ENCODE data around the gene CCDC167. TPM values are rescaled to one million over a fixed set of nuclear protein-coding genes. Genes with fewer than 3 reads are reported as not detected.
A peak's percentile ranks its signal among the peaks of the same experiment; 100 is the strongest.

CCDC167 gene
- total and polyA plus RNA-seq, 12 donors: 17.5 to 103 (median 24.2) TPM

DNA sequence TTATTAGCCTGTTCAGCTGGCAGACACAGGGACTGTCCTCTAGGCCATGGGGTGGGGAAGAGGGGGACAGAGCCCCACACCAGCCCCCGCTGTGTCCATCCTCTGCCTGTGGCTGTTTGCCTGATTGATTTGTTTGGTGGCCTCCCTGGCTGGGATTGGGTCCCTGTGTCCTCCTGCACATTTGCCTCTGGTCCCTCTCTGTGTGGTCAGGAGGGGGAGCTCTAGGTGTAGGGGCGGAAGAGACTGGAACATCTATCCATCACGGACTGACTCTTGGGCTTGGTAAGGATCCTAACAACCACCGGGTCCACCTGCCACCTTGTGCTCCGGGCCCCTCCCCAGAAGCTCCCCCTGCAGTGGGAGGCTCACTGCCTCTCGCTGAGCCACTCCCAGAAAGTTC lies 38.4 kb upstream of the CCDC167 start:
- DNase-seq (no peak), ATAC-seq (no peak)
- peaks cover 0 to 53% (median 41%) of the 10 kb centered on the region in 7 donors for H3K27me3 ChIP-seq
- no peaks in the 10 kb centered on the region for H3K36me3 ChIP-seq
- H3K4me1 ChIP-seq: peaks cover 10 to 21% (median 15%) of the 10 kb centered on the region in 9 donors
- WGBS, 2 donors: 79 to 83% methylated on average over 6 of the region's 6 CpGs
- H3K9me3 ChIP-seq: no peaks in the 10 kb centered on the region
- no peak overlapping the region for H3K4me3 ChIP-seq
- no peak overlapping the region for H3K27ac ChIP-seq
- TF ChIP-seq, protein P1, sequence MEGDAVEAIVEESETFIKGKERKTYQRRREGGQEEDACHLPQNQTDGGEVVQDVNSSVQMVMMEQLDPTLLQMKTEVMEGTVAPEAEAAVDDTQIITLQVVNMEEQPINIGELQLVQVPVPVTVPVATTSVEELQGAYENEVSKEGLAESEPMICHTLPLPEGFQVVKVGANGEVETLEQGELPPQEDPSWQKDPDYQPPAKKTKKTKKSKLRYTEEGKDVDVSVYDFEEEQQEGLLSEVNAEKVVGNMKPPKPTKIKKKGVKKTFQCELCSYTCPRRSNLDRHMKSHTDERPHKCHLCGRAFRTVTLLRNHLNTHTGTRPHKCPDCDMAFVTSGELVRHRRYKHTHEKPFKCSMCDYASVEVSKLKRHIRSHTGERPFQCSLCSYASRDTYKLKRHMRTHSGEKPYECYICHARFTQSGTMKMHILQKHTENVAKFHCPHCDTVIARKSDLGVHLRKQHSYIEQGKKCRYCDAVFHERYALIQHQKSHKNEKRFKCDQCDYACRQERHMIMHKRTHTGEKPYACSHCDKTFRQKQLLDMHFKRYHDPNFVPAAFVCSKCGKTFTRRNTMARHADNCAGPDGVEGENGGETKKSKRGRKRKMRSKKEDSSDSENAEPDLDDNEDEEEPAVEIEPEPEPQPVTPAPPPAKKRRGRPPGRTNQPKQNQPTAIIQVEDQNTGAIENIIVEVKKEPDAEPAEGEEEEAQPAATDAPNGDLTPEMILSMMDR (IDR thresholded peaks at IDR 0.05): peak in 5 of 9 donors; percentile 9 to 34 (median 21)
- intact Hi-C loops (cut with DNase I): no loop called here

DNA sequence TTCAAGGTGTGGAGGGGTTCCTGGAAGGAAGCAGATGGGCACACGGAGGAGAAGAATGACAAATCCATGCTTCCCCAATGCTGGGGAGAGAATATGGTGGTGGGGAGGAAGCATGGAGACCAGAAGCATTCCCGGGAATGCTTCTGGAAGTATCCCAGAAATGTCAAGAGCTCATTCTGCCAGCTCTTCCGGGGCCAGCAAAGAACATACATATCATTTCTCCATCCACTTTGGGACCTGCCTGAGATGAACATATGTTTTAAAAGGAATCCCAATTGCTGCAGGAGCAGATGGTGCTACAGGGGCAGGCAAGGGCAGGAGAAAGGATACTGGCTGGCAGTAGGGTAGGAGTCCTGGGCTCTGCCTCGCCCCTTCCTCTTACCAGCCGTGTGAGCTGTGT lies 37.9 kb upstream of the CCDC167 start:
- 61 to 67% methylated on average over 5 of the region's 5 CpGs for WGBS, 2 donors
- intact Hi-C loops (cut with DNase I): no loop called here
- TF ChIP-seq, protein P1 (IDR thresholded peaks at IDR 0.05): no peak
- H3K9me3 ChIP-seq: no peaks in the 10 kb centered on the region
- no peak overlapping the region for H3K4me3 ChIP-seq
- peaks cover 0 to 58% (median 47%) of the 10 kb centered on the region in 7 donors for H3K27me3 ChIP-seq
- H3K4me1 ChIP-seq: peaks cover 10 to 21% (median 15%) of the 10 kb centered on the region in 9 donors
- H3K36me3 ChIP-seq: no peaks in the 10 kb centered on the region
- ATAC-seq (no peak), DNase-seq (no peak)
- H3K27ac ChIP-seq: no peak overlapping the region

DNA sequence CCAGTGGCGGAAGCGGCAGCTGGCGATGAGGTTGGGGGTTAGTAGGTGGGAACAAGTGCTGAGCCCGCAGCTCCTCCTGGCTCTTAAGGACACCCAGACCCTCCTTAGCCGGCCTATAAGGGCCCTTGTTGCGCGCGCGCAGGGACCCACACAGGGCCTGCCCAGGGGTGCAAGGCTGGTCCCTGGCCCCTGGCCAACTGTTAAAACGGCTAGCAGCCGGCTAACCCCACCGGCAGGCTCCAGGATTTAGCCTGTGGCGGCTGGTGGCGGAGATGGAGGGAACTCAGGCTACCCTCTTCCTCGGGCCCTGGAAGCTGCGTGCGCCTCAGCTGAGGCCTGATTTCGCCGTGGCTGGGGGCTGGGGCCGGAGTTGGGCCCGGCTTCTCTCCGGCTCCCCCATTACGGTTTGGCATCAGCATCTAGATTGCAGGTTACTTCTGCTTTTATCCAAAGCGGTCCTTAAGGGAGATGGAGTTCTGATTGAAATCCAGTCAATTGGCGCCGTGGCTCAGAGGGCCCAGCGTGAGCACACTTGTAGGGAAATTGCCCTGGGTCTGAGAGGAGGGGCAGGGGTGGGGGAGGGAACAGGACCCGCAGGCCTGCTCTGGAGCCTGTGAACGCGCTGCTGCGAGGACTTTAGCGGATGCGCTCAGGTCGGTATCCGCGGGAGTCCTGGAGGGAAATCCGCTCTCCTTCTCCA lies 36.9 kb upstream of the CCDC167 start:
- peak in 5 of 8 donors; percentile 16 to 50 (median 33) for ATAC-seq
- TF ChIP-seq, protein P1 (IDR thresholded peaks at IDR 0.05): no peak
- no peaks in the 10 kb centered on the region for H3K36me3 ChIP-seq
- no peaks in the 10 kb centered on the region for H3K9me3 ChIP-seq
- no peak overlapping the region for H3K27ac ChIP-seq
- peak overlapping the region; percentile 12 to 50 (median 40) for H3K4me3 ChIP-seq
- peaks cover 10 to 21% (median 15%) of the 10 kb centered on the region in 9 donors for H3K4me1 ChIP-seq
- 29 to 37% methylated on average over 37 of the region's 37 CpGs for WGBS, 2 donors
- DNase-seq: no peak
- H3K27me3 ChIP-seq: peaks cover 0 to 66% (median 53%) of the 10 kb centered on the region in 7 donors
- intact Hi-C loops (cut with DNase I): no loop called here

DNA sequence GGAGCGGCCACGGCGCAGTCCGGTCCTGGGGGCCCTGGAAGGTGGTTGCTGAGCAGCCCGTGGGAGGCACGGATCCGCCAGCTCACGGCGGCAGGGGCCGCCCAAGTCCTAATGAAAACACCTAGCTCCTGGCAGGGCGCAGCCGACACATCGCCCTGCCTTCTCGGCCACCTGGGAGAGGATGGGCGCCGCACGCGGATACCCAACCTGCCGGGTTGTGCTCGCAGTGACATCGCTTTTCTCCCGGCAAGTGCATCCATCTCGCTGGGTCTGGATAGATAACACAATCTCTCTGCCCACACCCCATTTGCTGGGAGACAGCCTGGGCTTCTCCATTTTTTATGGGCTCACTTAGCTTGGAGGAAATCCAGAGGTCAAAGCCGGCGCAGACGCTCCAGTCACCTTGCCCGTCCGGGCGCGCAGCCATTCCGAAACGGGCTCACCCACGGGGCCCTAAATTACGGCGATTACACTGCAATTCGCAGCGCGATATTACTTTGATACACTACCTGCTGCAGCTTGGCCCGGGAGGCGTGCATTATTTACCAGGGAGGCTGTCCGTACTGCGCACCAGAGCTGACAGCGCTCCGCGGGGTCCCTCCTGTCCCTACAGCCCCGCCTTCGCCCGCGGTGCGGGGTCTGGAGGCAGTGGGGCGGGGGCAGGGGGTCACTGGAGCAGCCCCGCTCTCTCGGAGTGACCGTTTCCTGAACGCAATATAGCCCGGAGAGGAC lies 36.2 kb upstream of the CCDC167 start:
- peak overlapping the region; percentile 12 to 50 (median 40) for H3K4me3 ChIP-seq
- ATAC-seq: peak in 6 of 8 donors; percentile 25 to 56 (median 44)
- WGBS, 2 donors: 2% methylated on average over 56 of the region's 56 CpGs

More for the DNA sequence above, 36.2 kb upstream of the CCDC167 start:
- no peak overlapping the region for H3K27ac ChIP-seq
- intact Hi-C loops (cut with DNase I): no loop called here
- TF ChIP-seq, protein P1 (IDR thresholded peaks at IDR 0.05): no peak
- no peaks in the 10 kb centered on the region for H3K9me3 ChIP-seq
- H3K4me1 ChIP-seq: peaks cover 10 to 21% (median 15%) of the 10 kb centered on the region in 9 donors
- DNase-seq: no peak
- peaks cover 0 to 71% (median 55%) of the 10 kb centered on the region in 7 donors for H3K27me3 ChIP-seq
- no peaks in the 10 kb centered on the region for H3K36me3 ChIP-seq
